Amniotic epithelial cell (primary cell): ENCODE data around the gene FBXW4.
"Not testable (repeated sequence)": the region's sequence is repeated elsewhere in the genome, so short reads cannot be mapped to it uniquely, and the experiment has no call there.

Experiments
- DNase-seq: peaks from one replicate; pipeline ENCODE4 v3.0.0-alpha.2; 2010; ENCODE audit warnings: low read depth

Gene FBXW4

DNA sequence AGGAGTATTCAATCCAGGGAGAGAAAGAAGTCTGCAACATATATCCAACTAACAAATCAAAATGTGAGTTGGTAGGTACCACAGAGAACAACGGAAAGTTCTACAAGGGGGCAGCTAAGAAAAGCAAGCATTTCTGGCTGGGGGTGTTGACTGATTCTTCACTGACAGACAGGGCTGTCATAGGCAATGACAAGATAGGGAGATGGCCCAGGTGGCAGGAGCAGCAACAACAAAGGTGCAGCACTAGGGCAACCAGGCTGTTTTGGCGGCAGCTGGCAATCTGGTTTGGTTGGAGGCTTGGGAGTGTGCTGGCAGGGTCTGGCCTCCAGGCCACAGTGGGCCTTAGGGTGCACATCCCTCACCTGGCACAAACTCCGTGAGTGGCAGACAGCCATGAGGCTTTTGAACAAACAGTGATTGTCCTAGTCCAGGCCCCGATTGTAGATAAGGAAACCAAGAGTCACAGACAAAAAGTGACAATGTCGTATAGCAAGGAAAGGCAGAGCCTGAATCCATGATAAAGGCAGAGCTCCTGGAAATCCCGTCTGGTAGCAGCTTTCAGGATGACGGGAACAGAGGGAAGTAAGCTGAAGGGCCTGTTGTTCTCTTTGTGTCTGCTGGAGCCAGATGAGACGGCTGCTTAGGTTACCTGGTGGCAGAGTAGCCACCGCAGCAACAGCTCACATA is 78.4 kb downstream of the FBXW4 start:
- DNase-seq, result no peak

DNA sequence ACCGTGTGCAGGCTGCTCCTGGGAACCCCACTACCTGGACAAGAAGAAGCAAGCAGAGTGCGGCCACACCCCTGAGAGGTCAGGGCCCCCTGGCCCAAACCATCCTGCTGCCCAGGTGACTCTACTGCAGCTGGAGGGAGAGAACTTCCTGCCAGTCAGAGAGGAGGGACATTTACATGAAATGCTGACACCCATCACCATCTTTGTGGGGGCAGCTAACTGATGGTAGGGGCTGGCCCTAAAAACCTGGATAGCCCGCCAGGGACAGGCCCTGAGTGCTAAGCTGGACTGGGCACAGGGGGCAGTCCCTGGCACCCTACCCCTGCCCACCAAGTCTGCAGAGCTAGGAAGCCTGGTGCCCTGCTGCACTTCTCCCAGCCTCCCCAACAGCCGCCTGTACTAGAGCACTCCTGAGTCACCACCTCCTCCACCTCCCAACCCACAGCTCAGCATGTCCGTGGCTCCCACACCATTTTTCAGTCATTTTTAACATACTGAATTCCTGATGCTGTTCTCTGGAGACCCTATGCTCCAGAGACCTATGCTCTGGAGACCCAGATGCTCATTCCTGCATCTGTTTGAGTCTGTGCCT is 79.3 kb downstream of the FBXW4 start:
- peak; percentile 8 for DNase-seq

DNA sequence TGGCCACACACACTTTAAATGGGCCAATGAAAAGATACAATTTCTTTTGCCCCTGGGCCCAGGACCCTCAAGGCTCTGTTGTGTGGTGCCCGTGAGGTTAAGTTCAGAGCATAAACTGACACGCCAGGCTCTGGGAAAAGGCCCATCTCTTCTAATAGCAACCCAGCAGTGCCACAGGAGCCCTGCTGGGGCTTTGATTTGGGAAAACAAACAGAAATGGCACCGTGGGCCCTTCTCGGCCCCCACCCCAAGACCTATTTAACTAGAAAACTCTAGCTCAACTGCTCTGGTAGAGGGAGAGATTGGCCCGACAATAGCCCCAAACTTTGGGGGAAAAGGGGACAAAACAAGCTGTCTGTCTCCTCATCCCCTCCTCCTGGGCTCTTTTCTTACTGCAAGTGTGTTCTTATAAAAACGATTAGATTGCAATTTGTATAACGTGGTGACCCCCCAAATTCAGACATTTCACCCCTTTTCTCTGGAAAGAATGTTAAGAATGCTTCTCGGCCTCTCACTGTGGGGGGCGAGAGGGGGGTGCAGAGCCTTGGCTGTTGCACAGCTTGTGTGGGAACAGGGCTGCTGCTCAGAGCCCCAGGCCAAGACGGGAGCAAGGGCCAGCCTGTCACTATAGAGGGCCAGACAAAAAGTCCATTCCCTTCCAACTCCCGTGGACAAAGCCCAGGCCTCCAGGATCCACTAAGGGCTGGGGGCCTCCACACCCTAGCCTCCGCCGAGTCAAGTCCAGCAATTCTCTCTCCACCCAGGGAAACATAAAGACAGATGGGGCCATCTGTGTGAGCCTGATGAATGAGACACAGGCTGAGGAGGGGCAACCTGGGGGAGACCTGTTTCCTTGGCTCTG is 80.1 kb downstream of the FBXW4 start:
- DNase-seq, result no peak

DNA sequence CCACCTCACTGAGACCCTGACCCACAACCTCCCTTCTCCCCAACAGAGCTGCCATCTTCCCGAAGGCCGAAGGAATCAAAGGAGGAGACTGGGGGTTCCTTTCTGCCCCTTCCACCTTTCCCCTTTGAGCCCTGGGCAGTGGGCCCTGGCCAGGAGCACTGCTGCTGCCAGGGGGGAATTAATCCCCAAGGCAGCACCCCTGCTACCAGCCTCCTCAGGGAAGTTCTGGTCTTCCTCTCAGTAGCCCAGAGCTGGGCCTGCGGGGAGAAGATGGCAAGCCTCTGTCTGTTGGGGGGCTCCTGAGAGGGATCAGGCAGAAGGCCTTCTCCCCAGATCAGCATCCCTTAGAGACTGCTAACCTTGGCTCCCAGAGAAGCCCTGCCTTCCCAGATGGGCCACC is 81.3 kb downstream of the FBXW4 start:
- DNase-seq, result no peak

DNA sequence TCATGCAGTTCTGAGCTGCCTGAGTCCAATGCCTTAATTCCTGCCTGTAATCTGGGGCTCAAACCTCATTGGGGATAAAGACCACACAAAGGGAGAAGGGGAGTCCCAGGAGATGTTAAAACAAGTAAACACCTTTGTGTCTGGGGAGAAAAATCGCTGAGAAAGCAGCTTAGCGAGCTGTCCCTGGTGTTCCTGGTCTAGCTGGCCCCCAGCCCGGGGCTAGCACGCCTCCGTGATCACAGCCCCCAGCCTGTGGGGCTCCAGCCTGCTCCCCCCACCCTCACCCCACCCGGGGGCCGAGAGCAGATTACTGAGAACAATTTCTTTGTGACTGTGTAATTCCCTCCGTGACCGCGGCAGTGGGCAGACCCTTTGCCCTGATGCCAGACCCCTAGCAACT is 82.1 kb downstream of the FBXW4 start:
- DNase-seq, result no peak

DNA sequence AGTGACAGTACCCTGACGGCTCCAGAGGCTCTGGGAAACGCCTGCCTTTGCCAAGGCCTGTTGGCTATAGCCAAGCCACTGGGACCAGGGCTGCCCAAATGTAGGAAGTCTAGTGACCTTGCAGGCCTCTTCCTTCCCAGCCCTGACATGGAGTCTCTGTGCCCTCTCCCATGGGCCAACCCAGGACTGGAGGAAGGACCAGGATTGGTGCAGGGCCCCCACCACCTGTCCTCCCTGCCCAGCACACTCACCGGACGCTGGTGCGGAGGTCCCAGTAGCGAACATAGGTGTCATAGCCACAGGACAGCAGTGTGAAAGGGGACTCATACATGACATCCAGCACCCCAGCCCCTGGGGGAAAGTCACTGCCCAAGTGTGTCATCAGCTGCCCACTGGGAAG is 82.9 kb downstream of the FBXW4 start:
- no peak for DNase-seq

DNA sequence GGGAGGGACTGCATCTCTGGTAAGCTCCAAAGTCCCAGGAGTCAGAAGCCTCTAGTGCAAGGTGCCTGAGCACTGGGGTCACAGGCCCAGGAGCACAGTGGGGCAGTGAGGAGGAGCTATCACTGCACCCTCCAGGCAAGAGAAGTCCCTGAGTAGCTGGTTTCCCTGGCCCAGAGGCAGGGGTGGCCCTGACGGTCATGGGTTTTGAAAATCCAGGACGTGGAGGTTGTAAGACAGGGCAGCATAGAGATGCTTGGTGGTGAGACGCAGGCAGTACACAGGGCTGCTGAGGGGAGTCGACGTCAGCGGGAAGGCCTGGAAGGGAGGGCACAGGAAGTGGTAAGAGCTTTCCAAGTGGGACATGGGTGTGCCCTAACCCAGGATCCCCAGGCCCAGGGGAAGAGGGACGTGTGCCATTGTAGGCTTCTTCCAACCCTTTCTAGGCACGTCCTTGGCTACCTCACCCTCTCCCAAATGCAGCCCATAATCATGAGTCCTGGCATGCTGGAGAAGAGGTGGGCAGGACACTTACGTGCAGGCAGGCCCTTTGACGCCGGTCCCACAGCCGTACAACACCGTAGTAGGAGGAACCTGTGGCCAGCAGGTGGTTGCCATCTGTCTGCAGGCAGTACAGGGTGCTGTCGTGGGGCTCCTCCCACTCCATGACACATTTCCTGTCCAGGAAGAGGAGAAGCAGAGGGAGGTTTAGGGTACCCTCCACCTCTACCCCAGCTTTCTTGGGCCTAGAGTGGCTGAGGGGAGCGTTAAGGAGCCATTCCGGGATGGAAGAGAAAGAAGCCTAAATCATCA is 83.7 kb downstream of the FBXW4 start:
- DNase-seq, result no peak

DNA sequence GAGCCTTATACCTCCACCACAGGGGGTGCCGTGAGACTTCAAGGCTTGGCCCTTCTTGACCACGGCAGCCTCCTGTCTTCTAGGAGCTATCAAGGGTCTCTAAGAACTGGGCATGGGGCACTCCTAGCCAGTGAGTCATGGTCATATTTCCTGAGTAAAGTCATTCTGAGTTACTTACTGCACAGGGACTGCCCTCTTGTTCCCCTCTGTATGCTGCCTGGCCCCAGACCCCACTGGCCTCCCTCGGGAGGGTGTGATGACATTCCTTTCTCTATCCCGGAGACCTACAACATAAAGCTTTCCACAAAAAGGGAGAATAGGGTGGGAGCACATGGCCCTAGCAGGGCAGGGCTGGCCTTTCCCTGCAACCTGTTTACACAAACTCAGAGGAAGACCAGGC is 85.5 kb downstream of the FBXW4 start:
- DNase-seq, result peak; percentile 7

DNA sequence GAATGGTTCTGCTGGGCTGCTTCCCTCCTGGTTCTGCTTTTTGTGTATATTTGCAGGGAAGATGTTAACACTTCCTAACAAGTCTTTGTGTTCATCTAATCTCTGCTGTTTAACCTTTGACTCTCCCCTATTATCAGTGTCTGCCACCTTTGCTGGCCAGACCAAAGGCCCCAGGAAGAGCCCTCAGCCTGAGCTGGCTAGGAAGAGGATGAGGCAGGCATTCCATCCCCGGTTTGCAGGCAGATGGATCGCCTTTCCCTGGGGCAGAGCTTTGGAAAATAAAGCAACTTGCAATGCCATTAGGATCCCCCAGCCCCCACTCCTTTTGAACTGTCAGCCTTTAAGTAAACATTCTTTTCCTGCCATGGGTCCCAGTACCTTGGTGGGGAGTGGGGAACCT is 87.8 kb downstream of the FBXW4 start:
- no peak for DNase-seq

DNA sequence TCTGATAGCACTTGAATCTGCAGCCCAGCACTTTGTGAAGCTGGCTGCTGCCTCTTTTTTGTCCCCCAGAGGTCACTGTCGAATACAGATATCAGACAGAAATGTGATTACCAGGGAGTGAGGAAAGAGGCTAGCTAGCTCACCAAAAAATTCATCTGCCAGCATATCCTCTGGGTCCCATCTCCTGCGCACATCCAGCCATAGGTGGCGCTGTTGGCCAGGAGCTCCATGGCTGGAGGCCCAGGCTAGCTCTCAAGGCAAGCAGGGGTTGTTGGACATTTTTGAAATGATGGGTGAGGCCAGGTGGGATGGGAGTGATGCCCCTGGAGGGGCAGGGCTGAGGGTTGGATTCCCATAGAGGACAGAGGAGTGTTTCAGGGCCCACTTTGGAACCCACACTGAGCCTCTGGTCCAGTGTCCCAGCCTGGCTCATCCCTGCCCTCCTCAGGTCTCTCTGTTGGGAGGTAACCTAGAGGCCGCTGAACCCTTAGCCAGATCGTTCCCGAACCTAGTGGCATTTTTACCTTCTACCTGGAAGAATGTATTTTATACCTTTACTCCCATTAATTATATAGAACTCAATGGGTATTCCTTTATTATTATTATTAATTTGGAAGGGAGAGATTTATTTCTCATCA is 92.1 kb downstream of the FBXW4 start:
- DNase-seq, result peak; percentile 58

DNA sequence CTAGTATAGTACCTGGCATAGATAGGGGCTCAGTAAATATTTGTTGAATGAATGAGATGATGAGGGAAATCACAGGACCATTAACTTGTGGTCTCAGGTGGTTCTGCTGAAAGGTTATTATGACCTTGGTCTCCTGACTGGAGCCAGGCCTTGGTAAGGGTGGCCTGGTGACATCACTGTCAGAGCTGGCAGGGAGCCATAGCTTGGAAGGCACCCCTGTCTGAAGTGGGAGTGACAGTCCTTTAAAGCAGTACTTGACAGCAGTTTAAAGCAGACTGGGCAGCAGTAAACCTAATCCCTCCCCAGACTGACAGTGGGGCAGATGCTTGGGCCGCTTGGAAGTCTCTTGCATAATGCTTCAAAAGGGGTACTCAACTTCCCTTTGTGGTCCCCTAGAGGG is 93.4 kb downstream of the FBXW4 start:
- DNase-seq, result no peak

DNA sequence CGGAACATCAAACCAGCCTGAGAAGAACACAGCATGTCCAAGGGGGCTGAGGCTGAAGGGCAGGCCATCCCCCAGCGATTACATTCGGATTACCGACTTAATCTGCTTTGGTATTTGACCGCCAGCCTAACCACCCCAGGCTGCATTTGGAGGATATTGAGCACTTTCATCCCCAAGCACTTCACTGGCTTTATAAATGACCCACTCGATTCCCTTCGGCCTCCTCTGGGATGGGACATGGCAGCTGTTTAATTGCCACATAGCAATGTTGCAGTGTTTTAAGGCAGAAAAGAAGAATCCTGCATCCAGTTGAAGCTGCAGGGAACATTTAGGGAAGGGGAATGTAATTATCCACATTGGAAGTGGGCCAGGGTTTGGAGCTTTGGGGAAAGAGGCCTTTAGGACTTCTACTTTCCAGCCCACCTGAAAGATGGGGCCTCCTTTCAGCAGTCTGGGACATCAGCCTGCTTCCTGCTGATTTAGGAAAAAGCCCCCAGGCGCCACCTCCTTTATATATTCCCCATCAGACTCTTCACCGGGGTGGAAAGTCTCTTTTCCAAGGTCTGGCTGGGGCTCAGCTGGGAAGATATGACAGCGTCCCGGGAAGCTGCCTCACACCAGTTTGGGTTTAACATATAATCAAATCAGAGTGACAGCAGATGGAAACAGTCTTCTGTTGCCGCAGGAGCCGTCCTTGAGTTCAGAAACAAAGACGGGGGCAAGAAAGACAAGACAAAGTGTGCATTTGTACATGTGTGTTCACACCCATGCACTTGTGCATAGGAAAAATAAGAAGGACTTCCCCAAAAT is 97.7 kb downstream of the FBXW4 start:
- DNase-seq, result no peak

DNA sequence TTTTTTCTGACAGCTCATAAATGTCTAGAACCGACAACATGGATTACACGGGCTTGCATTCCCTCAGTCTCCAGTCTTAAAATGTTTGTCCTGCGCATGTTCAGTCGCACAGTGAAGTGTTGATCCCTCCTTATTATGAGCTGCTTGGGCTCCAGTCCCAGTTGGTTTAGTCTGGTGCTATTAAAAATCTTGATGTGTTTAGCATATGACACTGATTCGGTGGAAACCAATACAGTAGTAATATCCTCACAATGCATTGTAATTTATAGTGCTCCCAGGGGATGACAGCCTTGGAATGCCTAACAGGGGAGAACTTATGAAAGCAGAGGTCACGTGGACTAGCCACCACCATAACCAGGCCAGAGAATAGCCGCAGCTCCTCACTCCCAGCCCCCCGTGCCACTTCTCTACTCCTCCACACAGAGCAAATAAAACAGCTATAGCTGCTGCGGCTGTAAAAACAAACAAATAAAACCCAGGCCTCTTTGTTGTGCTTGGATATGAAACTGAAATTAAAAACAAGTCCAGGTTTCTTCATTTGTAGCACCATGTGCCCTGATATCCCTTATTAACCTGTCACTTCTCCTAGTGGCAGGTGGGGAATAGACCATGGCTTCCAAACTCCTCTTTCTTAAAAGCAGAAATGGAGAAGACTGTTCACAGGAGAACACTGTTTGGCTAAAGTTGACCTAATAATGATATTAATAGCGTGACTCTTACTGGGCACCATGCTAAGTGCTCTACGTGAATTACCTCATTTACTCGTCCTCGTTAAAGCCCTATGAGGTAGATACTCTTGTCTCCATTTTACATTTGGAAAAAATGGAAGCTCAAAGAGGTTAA is 99.2 kb downstream of the FBXW4 start:
- no peak for DNase-seq

DNA sequence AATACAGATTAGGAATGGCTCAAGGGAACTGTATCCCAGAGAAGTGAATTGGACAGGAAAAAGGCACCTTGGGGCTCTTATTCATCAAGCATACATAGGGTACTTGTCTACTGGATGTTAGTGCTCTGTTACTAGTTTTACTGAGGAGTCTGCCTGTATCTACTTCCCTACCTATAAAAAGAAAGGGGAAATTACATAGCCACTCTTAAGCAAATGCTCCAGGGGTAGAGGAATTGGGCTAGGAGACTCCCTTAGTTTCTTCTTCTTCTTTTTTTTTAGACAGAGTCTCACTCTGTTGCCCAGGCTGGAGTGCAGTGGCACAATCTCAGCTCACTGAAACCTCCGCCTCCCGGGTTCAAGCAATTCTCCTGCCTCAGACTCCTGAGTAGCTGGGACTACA is 101.6 kb downstream of the FBXW4 start:
- not testable (repeated sequence) for DNase-seq

DNA sequence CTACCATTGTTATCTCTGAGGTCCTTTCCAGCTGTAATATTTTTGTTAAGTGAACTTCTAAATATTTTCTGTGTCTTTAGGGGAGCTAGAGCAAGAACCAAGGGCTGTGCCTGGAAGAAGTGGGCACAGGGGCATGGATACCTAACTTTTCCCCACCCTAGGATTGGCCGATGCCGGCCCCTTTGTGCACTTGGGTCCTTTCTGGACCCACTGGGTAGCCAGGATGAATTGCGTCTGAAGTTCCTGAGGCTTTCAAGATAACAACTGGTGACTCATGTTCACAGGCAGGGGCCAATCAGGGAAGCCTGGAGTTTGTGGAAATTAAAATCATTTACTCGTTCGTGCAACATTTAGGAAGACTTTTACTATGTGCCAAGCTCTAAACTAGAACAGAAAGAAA is 106.1 kb downstream of the FBXW4 start:
- peak; percentile 70 for DNase-seq

DNA sequence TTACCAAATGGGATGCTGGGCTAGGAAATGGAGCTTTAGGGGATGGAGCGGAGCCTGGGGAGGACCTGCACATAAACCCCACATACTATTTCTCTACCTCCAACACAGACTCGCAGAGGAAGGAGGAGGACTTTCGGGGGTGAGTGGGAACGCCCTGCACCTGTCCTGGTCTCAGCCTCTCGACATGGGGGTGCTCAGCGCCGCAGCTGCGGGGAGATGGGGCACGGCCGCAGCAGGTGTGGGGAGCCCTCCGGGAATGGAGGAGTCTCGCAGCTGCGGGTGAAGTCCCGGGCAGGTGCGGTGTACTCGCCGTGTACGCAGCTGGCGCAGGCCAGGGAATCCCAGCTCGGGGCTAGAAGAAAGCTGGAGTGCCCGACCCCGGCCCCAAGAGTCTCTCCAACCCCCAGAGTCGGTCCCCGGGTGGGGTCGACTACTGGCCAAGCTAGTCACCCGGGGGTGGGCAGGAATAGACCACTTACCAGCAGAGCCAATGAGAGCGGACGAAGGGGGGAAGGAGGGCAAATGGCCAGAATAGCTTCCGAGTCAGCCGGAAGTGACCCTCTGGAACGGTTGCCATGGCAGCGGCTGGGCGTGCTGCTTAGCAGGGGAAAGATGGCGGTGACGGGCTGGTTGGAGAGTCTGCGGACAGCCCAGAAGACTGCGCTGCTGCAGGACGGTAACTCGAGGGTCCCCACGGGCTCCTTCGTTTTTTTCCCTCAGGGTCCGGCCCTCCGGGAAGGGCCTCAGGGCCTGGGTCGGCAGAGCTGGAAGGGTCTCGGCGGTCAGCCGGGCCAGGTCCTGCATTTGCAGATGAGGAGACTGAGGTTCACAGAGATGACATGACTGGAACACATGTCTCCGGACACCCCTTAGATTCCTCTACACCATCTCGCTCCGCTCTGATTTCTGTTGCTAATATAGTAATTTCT is 107.0 kb downstream of the FBXW4 start, which contains the start of the genes DPCD and POLL:
TSS of gene DPCD (plus strand) at position 597 of the 929 bp plus-strand sequence. CDS start at position 613, 16 bp downstream.
TSS of gene POLL (minus strand) at position 533 of the 929 bp plus-strand sequence. CDS start 897 bp downstream, outside the sequence.
- DNase-seq, result peak; percentile 91

DNA sequence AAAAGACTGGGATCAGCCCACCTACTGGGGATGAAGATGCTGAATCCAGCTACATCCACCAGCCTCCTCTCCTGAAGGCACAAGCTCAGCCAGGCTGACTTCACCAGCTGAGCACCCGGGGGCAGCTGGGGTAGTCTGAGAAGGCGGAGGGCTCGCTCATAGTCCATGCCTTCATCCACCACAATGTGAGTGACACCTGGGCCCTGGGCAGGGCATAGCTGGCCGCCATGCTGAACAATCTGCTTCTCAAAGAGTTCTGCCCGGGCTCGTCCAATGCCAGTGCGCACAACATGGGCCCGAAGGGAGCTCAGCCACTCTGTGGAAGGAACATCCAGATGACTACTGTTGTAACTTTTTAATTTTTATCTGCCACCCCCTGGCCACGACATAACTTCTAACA is 109.1 kb downstream of the FBXW4 start:
- no peak for DNase-seq
